Gastrocnemius medialis (tissue), 4 donors: ENCODE measurements around the gene EPB41L3. TPM values are rescaled to one million over a fixed set of nuclear protein-coding genes. Genes with fewer than 3 reads are reported as not detected.

ENCODE experiments used
- ATAC-seq, 2 donors: fragments of 150-250 bp; one replicate each; pipeline ENCODE4 v1.9.1; 2016
- DNase-seq, 2 donors: peaks; one replicate each; pipeline ENCODE4 v3.0.0-alpha.2; 2019
- H3K27ac ChIP-seq, 4 donors: fragments of 200-600 bp; sonication (generic); 1 replicate in 1 of 4; 2 replicates in 3 of 4; pipeline ENCODE4 v1.5.1; 2016 to 2018; ENCODE audit warnings: mild to moderate bottlenecking in 2 of 4, moderate library complexity in 1 of 4
- H3K27me3 ChIP-seq, 3 donors: fragments of 200-600 bp; sonication (generic) in 2 of 3; 1 replicate in 1 of 3; 2 replicates in 2 of 3; pipeline versions ENCODE4 v1.5.1 to v1.6.0; 2016 to 2019; ENCODE audit warnings: mild to moderate bottlenecking in 1 of 3, moderate library complexity in 1 of 3
- H3K36me3 ChIP-seq, 2 donors: fragments of 200-600 bp; sonication (generic) in 1 of 2; one replicate each; pipeline ENCODE4 v1.5.1; 2017 to 2018
- H3K4me1 ChIP-seq, 2 donors: fragments of 200-600 bp; sonication (generic) in 1 of 2; one replicate each; pipeline ENCODE4 v1.5.1; 2016 to 2017; ENCODE audit warnings: mild to moderate bottlenecking in 2 of 2
- H3K4me3 ChIP-seq, 4 donors: fragments of 200-600 bp; sonication (generic) in 3 of 4; 1 replicate in 1 of 4; 2 replicates in 3 of 4; pipeline ENCODE4 v1.5.1; 2016 to 2019; ENCODE audit warnings: mild to moderate bottlenecking in 2 of 4
- H3K9me3 ChIP-seq, 3 donors: fragments of 200-600 bp; sonication (generic) in 2 of 3; 1 replicate in 1 of 3; 2 replicates in 2 of 3; pipeline ENCODE4 v1.5.1; 2016 to 2019
- POLR2A ChIP-seq, 2 donors: fragments of 450-650 bp; IDR thresholded peaks; one replicate each; pipeline ENCODE4 v1.6.1; 2017; ENCODE audit warnings: antibody characterized with exemption in 2 of 2, mild to moderate bottlenecking in 2 of 2, moderate library complexity in 2 of 2
- in situ Hi-C, 4 donors: fragments of 200-750 bp; cut with MboI; loops; one replicate each; pipeline versions ENCODE4 v1.15.0 to v1.8.0; 2017; ENCODE audit warnings: low sequenced_read_pairs in 4 of 4
- intact Hi-C: fragments of 100-400 bp; cut with DNase I; formaldehyde crosslinking; loops from one replicate; pipeline ENCODE4 v1.15.1; 2023; ENCODE audit warnings: low total_unique reads
- total RNA-seq, 4 donors: library from RNA; depleted of rRNA; stranded (reverse); fragments of >200 nt; gene quantifications; one replicate each; pipeline versions ENCODE4 v1.1.0 to v1.2.3, GENCODE V29; 2016
- TF ChIP-seq, protein P1 (sequence below), 5 experiments: fragments of 450-650 bp in 3 of 5; fragments of 200-600 bp in 2 of 5; sonication (generic) in 2 of 5; IDR thresholded peaks in 4 of 5; conservative IDR thresholded peaks in 1 of 5; 1 replicate in 4 of 5; 2 replicates in 1 of 5; pipeline ENCODE4 v1.5.1; 2016 to 2019; ENCODE audit warnings: antibody characterized with exemption in 5 of 5, mild to moderate bottlenecking in 3 of 5, moderate library complexity in 3 of 5

The EPB41L3 gene
- total RNA-seq, 4 donors from 2014 or later, result 9.2 to 24.4 (median 14.5) TPM

DNA sequence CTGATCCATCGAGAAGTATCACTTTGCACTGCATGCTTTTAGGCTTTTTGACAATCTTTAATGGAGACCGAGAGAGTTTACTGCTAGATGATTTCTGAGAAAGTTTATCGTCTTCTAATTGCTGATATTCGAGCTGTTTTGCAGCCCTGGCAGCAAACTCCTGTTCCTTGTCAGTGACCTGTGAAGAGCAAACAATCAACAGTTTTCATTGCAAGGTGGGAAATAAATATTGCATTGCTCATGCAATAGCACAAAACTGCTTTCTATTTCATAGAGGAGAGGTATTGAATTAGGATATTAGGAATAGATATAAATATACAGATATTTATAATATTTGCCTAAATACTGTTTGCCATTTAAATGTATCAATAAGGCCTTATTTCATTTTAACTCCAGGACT lies 65.5 kb downstream of the EPB41L3 start:
- ATAC-seq (no peak), DNase-seq (no peak)
- Histone ChIP-seq H3K9me3 (no peaks in the 10 kb centered on the region), H3K4me3 (no peak overlapping the region), H3K36me3 (no peaks in the 10 kb centered on the region), H3K27me3 (no peaks in the 10 kb centered on the region), H3K27ac (no peak overlapping the region), H3K4me1 (no peaks in the 10 kb centered on the region)
- no peak for TF ChIP-seq POLR2A (IDR thresholded peaks at IDR 0.05)
- TF ChIP-seq, protein P1, sequence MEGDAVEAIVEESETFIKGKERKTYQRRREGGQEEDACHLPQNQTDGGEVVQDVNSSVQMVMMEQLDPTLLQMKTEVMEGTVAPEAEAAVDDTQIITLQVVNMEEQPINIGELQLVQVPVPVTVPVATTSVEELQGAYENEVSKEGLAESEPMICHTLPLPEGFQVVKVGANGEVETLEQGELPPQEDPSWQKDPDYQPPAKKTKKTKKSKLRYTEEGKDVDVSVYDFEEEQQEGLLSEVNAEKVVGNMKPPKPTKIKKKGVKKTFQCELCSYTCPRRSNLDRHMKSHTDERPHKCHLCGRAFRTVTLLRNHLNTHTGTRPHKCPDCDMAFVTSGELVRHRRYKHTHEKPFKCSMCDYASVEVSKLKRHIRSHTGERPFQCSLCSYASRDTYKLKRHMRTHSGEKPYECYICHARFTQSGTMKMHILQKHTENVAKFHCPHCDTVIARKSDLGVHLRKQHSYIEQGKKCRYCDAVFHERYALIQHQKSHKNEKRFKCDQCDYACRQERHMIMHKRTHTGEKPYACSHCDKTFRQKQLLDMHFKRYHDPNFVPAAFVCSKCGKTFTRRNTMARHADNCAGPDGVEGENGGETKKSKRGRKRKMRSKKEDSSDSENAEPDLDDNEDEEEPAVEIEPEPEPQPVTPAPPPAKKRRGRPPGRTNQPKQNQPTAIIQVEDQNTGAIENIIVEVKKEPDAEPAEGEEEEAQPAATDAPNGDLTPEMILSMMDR (IDR thresholded peaks at IDR 0.05 in 4 of 5, conservative IDR thresholded peaks at IDR 0.05 in 1 of 5), result no peak
- in situ Hi-C loops, result no loop called here
- intact Hi-C loops, result no loop called here

DNA sequence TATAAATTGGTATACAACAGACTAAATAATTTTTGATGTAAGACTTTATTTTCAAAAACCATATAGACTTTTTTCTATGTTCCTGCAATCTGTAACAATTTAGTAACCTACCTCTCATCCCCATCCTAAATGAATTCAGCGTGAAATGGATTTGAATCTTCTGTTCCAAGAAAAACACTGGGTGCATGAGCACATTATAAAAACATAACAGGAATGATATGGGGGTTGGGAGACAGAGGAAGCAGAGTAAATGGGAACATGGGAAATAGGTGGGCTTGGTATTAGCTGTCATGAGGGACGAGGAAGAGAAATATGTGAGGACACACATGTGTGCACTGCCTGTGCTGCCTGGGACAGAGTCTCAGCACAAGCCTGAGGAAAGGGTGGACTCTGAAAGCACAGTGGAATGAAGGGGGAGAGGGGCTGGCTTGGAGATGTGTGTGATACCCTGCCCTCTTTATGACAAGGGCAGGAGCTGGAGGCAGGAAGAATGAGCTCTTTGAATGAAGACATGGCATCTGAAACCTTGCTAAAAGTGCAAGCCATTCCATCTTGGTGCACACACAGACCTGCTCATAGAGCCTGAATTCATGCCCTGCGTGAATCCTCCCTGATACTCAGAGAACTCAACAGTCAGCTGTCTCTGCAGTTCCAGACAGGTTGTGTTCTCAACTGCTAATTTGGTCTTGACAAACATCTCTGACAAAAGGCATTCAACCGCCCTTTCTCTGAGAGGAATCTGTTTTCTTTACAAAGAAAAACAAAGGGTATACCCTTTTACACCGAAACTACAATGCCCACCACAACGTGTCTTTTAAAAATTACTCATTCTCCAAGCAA lies 66.6 kb downstream of the EPB41L3 start:
- Histone ChIP-seq H3K27ac (no peak overlapping the region), H3K4me1 (no peaks in the 10 kb centered on the region), H3K27me3 (no peaks in the 10 kb centered on the region), H3K9me3 (no peaks in the 10 kb centered on the region), H3K4me3 (no peak overlapping the region), H3K36me3 (no peaks in the 10 kb centered on the region)
- ATAC-seq (no peak), DNase-seq (no peak)
- TF ChIP-seq, protein P1 (IDR thresholded peaks at IDR 0.05 in 4 of 5, conservative IDR thresholded peaks at IDR 0.05 in 1 of 5), result no peak
- TF ChIP-seq POLR2A (IDR thresholded peaks at IDR 0.05), result no peak
- intact Hi-C loops, result no loop called here
- in situ Hi-C loops, result no loop called here

DNA sequence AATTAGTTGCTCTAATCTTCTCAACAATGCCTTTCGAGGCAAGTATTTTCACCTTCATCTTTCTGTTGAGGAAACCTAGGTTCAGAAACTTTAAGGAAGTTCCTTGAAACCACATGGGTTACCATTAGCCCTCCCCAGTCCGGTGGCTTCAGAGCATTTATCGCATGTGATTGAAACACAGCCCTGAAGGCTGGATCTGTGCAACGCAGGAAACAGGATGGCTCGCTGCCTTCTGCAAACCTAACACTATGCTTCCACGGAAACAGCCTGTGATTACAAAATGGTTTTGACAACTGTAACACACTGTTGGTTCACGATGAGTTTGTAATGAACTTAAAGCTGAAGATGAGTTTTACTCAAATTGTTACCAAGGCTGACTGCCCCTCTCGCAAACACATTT lies 68.5 kb downstream of the EPB41L3 start:
- intact Hi-C loops, result no loop called here
- no peaks in the 10 kb centered on the region for H3K9me3 ChIP-seq
- no peak for DNase-seq

DNA sequence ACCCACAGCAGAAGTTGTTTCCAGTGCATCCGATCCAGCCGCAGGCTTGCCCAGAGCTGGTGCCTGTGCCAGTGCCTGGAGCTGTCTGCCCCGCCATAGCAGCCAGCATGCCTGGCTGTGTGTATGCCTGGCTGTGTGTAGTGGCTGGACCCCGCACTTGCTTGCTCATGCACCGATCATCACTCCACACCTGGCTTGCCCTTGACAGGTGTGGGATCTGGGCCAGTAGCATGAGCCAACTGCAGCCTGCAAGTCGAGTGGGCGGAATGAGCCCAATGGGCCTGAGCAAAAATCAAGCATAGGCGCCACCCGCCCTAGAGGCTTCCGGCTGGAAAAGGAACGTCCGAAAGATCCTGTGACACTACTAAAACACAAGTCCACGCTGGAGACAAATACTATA lies 74.5 kb downstream of the EPB41L3 start:
- Histone ChIP-seq H3K9me3 (no peaks in the 10 kb centered on the region), H3K27ac (no peak overlapping the region), H3K4me1 (no peaks in the 10 kb centered on the region), H3K4me3 (no peak overlapping the region), H3K36me3 (no peaks in the 10 kb centered on the region), H3K27me3 (no peaks in the 10 kb centered on the region)
- ATAC-seq, result no peak
- in situ Hi-C loops (no loop called here), intact Hi-C loops (no loop called here)
- TF ChIP-seq POLR2A (IDR thresholded peaks at IDR 0.05), result no peak
- TF ChIP-seq, protein P1 (IDR thresholded peaks at IDR 0.05 in 4 of 5, conservative IDR thresholded peaks at IDR 0.05 in 1 of 5), result no peak
- DNase-seq, result no peak

More for the DNA sequence above, 68.5 kb downstream of the EPB41L3 start:
- H3K27me3 ChIP-seq, result no peaks in the 10 kb centered on the region
- TF ChIP-seq, protein P1 (IDR thresholded peaks at IDR 0.05 in 4 of 5, conservative IDR thresholded peaks at IDR 0.05 in 1 of 5), result no peak
- TF ChIP-seq POLR2A (IDR thresholded peaks at IDR 0.05), result no peak
- H3K4me1 ChIP-seq, result no peaks in the 10 kb centered on the region
- in situ Hi-C loops, result no loop called here
- no peak overlapping the region for H3K27ac ChIP-seq
- no peak overlapping the region for H3K4me3 ChIP-seq
- no peak for ATAC-seq
- H3K36me3 ChIP-seq, result no peaks in the 10 kb centered on the region
